ENCODE measurements around the gene RAB31. TPM values are rescaled to one million over a fixed set of nuclear protein-coding genes. Genes with fewer than 3 reads are reported as not detected.

The RAB31 gene
- polyA plus RNA-seq, 1 experiment, result 37.2 TPM

DNA sequence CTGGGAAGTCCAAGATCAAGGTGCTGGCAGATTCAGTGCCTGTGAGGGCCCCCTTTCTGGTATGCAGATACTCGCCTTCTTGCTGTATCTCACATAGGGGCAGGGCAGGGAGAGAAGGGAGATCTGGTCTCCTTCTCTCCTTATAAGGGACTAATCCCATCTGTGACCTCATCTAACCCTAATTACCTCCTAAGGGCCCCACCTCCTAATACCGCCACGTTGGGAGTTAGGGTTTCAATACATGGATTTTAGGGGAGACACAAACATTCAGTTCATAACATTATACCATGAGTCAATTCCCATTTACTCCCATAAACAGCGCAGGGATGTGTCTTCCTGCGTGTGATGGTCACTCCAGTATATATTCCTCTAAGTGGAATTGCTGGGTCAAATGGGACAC is 103.9 kb downstream of the RAB31 start:
- TF ChIP-seq, protein P1, sequence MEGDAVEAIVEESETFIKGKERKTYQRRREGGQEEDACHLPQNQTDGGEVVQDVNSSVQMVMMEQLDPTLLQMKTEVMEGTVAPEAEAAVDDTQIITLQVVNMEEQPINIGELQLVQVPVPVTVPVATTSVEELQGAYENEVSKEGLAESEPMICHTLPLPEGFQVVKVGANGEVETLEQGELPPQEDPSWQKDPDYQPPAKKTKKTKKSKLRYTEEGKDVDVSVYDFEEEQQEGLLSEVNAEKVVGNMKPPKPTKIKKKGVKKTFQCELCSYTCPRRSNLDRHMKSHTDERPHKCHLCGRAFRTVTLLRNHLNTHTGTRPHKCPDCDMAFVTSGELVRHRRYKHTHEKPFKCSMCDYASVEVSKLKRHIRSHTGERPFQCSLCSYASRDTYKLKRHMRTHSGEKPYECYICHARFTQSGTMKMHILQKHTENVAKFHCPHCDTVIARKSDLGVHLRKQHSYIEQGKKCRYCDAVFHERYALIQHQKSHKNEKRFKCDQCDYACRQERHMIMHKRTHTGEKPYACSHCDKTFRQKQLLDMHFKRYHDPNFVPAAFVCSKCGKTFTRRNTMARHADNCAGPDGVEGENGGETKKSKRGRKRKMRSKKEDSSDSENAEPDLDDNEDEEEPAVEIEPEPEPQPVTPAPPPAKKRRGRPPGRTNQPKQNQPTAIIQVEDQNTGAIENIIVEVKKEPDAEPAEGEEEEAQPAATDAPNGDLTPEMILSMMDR (IDR thresholded peaks at IDR 0.05; ENCODE audit: insufficient read depth, low read depth, low read length), result no peak
- Histone ChIP-seq H3K36me3 (ENCODE audit: control insufficient read depth, insufficient read depth, low read length) (peaks cover 2% of the 10 kb centered on the region; the same call in 1 of the 2 replicates), H3K27me3 (ENCODE audit: control insufficient read depth, insufficient read depth, low read length) (no peaks in the 10 kb centered on the region), H3K4me3 (ENCODE audit: low read depth, low read length) (no peak overlapping the region)
- ChIA-PET POLR2A (no interaction called here), CTCF (interaction anchor here (1.3 to 1.4 kb wide), 2 partner anchors 10 kb away, joined by 3 to 4 read pairs; no protein-coding TSS in a partner anchor)
- no peak for DNase-seq (ENCODE audit: low read depth)

- H3K27me3 ChIP-seq (ENCODE audit: control insufficient read depth, insufficient read depth, low read length), result no peaks in the 10 kb centered on the region
- TF ChIP-seq, protein P1 (IDR thresholded peaks at IDR 0.05; ENCODE audit: insufficient read depth, low read depth, low read length), result no peak
- no peaks in the 10 kb centered on the region; the same call in 1 of the 2 replicates for H3K36me3 ChIP-seq (ENCODE audit: control insufficient read depth, insufficient read depth, low read length)
- no peak overlapping the region for H3K4me3 ChIP-seq (ENCODE audit: low read depth, low read length)
- ChIA-PET CTCF (no interaction called here), POLR2A (no interaction called here)
- no peak for DNase-seq (ENCODE audit: low read depth)
Measured at GRCh38 chr18:9814431-9814830, 106.3 kb downstream of the RAB31 start.

DNA sequence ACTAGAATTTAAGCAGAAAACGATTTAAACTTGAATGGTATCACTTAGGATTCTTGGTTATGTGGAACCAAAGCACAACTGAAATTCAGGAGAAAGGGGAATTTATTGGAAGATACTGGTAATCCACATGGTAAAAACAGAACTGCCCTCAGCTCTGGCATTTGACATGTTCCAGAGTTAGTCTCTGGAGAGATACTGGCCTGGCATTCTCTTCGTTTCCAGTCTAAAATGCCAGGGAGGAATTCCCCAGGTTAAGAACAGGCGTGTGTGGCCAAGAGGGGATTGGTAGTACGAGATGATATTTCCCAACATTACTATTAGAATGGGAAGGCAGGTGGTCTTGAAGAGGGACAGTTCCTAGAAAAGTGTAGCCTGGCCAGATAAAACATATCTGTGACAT is 109.2 kb downstream of the RAB31 start:
- no peak overlapping the region for H3K4me3 ChIP-seq (ENCODE audit: low read depth, low read length)
- ChIA-PET CTCF (no interaction called here), POLR2A (no interaction called here)
- no peaks in the 10 kb centered on the region for H3K36me3 ChIP-seq (ENCODE audit: control insufficient read depth, insufficient read depth, low read length)
- DNase-seq (ENCODE audit: low read depth), result no peak
- no peaks in the 10 kb centered on the region for H3K27me3 ChIP-seq (ENCODE audit: control insufficient read depth, insufficient read depth, low read length)
- TF ChIP-seq, protein P1 (IDR thresholded peaks at IDR 0.05; ENCODE audit: insufficient read depth, low read depth, low read length), result no peak

- no peak for DNase-seq (ENCODE audit: low read depth)
- no peaks in the 10 kb centered on the region for H3K27me3 ChIP-seq (ENCODE audit: control insufficient read depth, insufficient read depth, low read length)
- TF ChIP-seq, protein P1 (IDR thresholded peaks at IDR 0.05; ENCODE audit: insufficient read depth, low read depth, low read length), result no peak
- H3K36me3 ChIP-seq (ENCODE audit: control insufficient read depth, insufficient read depth, low read length), result no peaks in the 10 kb centered on the region
- POLR2A ChIA-PET, result no interaction called here
- H3K4me3 ChIP-seq (ENCODE audit: low read depth, low read length), result no peak overlapping the region
- CTCF ChIA-PET, result no interaction called here
Measured at GRCh38 chr18:9817725-9818422, 109.8 kb downstream of the RAB31 start.

- Histone ChIP-seq H3K36me3 (ENCODE audit: control insufficient read depth, insufficient read depth, low read length) (no peaks in the 10 kb centered on the region), H3K4me3 (ENCODE audit: low read depth, low read length) (no peak overlapping the region), H3K27me3 (ENCODE audit: control insufficient read depth, insufficient read depth, low read length) (no peaks in the 10 kb centered on the region)
- DNase-seq (ENCODE audit: low read depth), result no peak
- POLR2A ChIA-PET, result no interaction called here
- CTCF ChIA-PET, result no interaction called here
- TF ChIP-seq, protein P1 (IDR thresholded peaks at IDR 0.05; ENCODE audit: insufficient read depth, low read depth, low read length), result no peak
Measured at GRCh38 chr18:9818423-9818734, 110.3 kb downstream of the RAB31 start.
